Measurements from ENCODE around the gene TMOD3.

- TF ChIP-seq EZH2 (IDR thresholded peaks at IDR 0.05; ENCODE audit: borderline replicate concordance): no peak
- TF ChIP-seq, protein P1, sequence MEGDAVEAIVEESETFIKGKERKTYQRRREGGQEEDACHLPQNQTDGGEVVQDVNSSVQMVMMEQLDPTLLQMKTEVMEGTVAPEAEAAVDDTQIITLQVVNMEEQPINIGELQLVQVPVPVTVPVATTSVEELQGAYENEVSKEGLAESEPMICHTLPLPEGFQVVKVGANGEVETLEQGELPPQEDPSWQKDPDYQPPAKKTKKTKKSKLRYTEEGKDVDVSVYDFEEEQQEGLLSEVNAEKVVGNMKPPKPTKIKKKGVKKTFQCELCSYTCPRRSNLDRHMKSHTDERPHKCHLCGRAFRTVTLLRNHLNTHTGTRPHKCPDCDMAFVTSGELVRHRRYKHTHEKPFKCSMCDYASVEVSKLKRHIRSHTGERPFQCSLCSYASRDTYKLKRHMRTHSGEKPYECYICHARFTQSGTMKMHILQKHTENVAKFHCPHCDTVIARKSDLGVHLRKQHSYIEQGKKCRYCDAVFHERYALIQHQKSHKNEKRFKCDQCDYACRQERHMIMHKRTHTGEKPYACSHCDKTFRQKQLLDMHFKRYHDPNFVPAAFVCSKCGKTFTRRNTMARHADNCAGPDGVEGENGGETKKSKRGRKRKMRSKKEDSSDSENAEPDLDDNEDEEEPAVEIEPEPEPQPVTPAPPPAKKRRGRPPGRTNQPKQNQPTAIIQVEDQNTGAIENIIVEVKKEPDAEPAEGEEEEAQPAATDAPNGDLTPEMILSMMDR (IDR thresholded peaks at IDR 0.05; ENCODE audit: poor library complexity): no peak
These were observed 32.5 kb upstream of the TMOD3 start for GRCh38 chr15:51796847-51797401.
